ENCODE results near the gene RAVER2.

DNA sequence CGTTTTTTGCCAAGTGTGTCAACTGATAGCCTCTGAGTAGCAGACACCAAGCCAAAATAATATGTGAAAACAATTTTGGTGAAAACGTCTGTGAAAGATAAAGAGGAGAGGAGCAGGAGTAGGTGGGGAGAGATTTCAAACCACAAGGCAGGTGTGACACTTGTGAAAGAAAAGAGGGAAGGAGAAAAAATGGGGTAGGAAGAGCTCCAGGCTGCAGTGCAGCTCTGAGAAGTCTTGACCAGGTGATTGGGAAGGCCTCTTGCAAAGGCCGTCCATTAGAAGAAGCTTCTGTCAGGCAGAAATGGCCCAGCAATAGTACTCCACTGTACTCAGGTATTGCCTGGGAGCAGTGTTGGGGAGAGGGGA lies 10.6 kb upstream of the RAVER2 start:
- TF ChIP-seq, protein P1, sequence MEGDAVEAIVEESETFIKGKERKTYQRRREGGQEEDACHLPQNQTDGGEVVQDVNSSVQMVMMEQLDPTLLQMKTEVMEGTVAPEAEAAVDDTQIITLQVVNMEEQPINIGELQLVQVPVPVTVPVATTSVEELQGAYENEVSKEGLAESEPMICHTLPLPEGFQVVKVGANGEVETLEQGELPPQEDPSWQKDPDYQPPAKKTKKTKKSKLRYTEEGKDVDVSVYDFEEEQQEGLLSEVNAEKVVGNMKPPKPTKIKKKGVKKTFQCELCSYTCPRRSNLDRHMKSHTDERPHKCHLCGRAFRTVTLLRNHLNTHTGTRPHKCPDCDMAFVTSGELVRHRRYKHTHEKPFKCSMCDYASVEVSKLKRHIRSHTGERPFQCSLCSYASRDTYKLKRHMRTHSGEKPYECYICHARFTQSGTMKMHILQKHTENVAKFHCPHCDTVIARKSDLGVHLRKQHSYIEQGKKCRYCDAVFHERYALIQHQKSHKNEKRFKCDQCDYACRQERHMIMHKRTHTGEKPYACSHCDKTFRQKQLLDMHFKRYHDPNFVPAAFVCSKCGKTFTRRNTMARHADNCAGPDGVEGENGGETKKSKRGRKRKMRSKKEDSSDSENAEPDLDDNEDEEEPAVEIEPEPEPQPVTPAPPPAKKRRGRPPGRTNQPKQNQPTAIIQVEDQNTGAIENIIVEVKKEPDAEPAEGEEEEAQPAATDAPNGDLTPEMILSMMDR (conservative IDR thresholded peaks at IDR 0.05; ENCODE audit: low read depth in 2 of 2) = no peak
- TF ChIP-seq ZNF331 (CRISPR knock-in tag; IDR thresholded peaks at IDR 0.05; ENCODE audit: low read depth) = no peak
- TF ChIP-seq EZH2 (IDR thresholded peaks at IDR 0.05; ENCODE audit: low read depth, unreplicated experiment) = no peak
- no peak for TF ChIP-seq POLR2AphosphoS5 (IDR thresholded peaks at IDR 0.05; ENCODE audit: low read depth)
- TF ChIP-seq, protein P2, sequence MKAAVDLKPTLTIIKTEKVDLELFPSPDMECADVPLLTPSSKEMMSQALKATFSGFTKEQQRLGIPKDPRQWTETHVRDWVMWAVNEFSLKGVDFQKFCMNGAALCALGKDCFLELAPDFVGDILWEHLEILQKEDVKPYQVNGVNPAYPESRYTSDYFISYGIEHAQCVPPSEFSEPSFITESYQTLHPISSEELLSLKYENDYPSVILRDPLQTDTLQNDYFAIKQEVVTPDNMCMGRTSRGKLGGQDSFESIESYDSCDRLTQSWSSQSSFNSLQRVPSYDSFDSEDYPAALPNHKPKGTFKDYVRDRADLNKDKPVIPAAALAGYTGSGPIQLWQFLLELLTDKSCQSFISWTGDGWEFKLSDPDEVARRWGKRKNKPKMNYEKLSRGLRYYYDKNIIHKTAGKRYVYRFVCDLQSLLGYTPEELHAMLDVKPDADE (IDR thresholded peaks at IDR 0.05) = no peak
- TF ChIP-seq EZH2phosphoT487 (IDR thresholded peaks at IDR 0.05; ENCODE audit: unreplicated experiment) = no peak
- TF ChIP-seq STAT1 (IDR thresholded peaks at IDR 0.05; ENCODE audit: unreplicated experiment) = no peak
- TF ChIP-seq, protein P3, sequence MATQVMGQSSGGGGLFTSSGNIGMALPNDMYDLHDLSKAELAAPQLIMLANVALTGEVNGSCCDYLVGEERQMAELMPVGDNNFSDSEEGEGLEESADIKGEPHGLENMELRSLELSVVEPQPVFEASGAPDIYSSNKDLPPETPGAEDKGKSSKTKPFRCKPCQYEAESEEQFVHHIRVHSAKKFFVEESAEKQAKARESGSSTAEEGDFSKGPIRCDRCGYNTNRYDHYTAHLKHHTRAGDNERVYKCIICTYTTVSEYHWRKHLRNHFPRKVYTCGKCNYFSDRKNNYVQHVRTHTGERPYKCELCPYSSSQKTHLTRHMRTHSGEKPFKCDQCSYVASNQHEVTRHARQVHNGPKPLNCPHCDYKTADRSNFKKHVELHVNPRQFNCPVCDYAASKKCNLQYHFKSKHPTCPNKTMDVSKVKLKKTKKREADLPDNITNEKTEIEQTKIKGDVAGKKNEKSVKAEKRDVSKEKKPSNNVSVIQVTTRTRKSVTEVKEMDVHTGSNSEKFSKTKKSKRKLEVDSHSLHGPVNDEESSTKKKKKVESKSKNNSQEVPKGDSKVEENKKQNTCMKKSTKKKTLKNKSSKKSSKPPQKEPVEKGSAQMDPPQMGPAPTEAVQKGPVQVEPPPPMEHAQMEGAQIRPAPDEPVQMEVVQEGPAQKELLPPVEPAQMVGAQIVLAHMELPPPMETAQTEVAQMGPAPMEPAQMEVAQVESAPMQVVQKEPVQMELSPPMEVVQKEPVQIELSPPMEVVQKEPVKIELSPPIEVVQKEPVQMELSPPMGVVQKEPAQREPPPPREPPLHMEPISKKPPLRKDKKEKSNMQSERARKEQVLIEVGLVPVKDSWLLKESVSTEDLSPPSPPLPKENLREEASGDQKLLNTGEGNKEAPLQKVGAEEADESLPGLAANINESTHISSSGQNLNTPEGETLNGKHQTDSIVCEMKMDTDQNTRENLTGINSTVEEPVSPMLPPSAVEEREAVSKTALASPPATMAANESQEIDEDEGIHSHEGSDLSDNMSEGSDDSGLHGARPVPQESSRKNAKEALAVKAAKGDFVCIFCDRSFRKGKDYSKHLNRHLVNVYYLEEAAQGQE (IDR thresholded peaks at IDR 0.05; ENCODE audit: unreplicated experiment) = no peak
- no peak for TF ChIP-seq NANOG (IDR thresholded peaks at IDR 0.05; ENCODE audit: borderline replicate concordance)
- TF ChIP-seq, protein P4, sequence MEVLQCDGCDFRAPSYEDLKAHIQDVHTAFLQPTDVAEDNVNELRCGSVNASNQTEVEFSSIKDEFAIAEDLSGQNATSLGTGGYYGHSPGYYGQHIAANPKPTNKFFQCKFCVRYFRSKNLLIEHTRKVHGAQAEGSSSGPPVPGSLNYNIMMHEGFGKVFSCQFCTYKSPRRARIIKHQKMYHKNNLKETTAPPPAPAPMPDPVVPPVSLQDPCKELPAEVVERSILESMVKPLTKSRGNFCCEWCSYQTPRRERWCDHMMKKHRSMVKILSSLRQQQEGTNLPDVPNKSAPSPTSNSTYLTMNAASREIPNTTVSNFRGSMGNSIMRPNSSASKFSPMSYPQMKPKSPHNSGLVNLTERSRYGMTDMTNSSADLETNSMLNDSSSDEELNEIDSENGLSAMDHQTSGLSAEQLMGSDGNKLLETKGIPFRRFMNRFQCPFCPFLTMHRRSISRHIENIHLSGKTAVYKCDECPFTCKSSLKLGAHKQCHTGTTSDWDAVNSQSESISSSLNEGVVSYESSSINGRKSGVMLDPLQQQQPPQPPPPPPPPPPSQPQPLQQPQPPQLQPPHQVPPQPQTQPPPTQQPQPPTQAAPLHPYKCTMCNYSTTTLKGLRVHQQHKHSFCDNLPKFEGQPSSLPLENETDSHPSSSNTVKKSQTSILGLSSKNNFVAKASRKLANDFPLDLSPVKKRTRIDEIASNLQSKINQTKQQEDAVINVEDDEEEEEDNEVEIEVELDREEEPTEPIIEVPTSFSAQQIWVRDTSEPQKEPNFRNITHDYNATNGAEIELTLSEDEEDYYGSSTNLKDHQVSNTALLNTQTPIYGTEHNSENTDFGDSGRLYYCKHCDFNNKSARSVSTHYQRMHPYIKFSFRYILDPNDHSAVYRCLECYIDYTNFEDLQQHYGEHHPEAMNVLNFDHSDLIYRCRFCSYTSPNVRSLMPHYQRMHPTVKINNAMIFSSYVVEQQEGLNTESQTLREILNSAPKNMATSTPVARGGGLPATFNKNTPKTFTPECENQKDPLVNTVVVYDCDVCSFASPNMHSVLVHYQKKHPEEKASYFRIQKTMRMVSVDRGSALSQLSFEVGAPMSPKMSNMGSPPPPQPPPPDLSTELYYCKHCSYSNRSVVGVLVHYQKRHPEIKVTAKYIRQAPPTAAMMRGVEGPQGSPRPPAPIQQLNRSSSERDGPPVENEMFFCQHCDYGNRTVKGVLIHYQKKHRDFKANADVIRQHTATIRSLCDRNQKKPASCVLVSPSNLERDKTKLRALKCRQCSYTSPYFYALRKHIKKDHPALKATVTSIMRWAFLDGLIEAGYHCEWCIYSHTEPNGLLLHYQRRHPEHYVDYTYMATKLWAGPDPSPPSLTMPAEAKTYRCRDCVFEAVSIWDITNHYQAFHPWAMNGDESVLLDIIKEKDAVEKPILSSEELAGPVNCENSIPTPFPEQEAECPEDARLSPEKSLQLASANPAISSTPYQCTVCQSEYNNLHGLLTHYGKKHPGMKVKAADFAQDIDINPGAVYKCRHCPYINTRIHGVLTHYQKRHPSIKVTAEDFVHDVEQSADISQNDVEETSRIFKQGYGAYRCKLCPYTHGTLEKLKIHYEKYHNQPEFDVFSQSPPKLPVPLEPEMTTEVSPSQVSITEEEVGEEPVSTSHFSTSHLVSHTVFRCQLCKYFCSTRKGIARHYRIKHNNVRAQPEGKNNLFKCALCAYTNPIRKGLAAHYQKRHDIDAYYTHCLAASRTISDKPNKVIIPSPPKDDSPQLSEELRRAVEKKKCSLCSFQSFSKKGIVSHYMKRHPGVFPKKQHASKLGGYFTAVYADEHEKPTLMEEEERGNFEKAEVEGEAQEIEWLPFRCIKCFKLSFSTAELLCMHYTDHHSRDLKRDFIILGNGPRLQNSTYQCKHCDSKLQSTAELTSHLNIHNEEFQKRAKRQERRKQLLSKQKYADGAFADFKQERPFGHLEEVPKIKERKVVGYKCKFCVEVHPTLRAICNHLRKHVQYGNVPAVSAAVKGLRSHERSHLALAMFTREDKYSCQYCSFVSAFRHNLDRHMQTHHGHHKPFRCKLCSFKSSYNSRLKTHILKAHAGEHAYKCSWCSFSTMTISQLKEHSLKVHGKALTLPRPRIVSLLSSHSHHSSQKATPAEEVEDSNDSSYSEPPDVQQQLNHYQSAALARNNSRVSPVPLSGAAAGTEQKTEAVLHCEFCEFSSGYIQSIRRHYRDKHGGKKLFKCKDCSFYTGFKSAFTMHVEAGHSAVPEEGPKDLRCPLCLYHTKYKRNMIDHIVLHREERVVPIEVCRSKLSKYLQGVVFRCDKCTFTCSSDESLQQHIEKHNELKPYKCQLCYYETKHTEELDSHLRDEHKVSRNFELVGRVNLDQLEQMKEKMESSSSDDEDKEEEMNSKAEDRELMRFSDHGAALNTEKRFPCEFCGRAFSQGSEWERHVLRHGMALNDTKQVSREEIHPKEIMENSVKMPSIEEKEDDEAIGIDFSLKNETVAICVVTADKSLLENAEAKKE (CRISPR knock-in tag; IDR thresholded peaks at IDR 0.05) = no peak
- no peak for TF ChIP-seq CREB1 (CRISPR knock-in tag; IDR thresholded peaks at IDR 0.05; ENCODE audit: low read depth)

Measured in GM23338 (cell line).